CD14-positive monocyte (primary cell): ENCODE data around the gene TPM2. TPM values are rescaled to one million over a fixed set of nuclear protein-coding genes. Genes with fewer than 3 reads are reported as not detected.

Source experiments
- DNase-seq, 3 donors: peaks; one replicate each; pipeline ENCODE4 v3.0.0-alpha.2; 2011 to 2022
- H2AFZ ChIP-seq: 2 replicates; pipeline ENCODE4 v1.6.0; 2012; ENCODE audit warnings: mild to moderate bottlenecking, low read depth, low read length, inconsistent platforms; ENCODE audit not compliant: insufficient read depth, poor library complexity, severe bottlenecking
- H3K27ac ChIP-seq, 2 donors: 1 replicate in 1 of 2; 2 replicates in 1 of 2; pipeline ENCODE4 v1.5.1; 2012 to 2013; ENCODE audit warnings: low read length in 2 of 2, control low read depth in 1 of 2, inconsistent platforms in 1 of 2, low read depth in 1 of 2, mild to moderate bottlenecking in 1 of 2
- H3K27me3 ChIP-seq, 2 donors: one replicate each; pipeline versions ENCODE4 v1.6.0 to v1.6.1; 2011 to 2013; ENCODE audit warnings: low read length in 2 of 2; ENCODE audit not compliant: control insufficient read depth in 2 of 2, insufficient read depth in 2 of 2
- H3K36me3 ChIP-seq, 2 donors: replicated peaks in 1 of 2; 1 replicate in 1 of 2; 2 replicates in 1 of 2; pipeline versions ENCODE4 v1.5.1 to v1.6.1; 2012 to 2013; ENCODE audit warnings: low read length in 2 of 2, control low read depth in 1 of 2, inconsistent platforms in 1 of 2, mild to moderate bottlenecking in 1 of 2; ENCODE audit not compliant: insufficient read depth in 2 of 2, control insufficient read depth in 1 of 2
- H3K4me1 ChIP-seq, 2 donors: 1 replicate in 1 of 2; 2 replicates in 1 of 2; pipeline versions ENCODE4 v1.5.1 to v1.6.1; 2012 to 2013; ENCODE audit warnings: low read length in 2 of 2, control low read depth in 1 of 2, inconsistent platforms in 1 of 2, mild to moderate bottlenecking in 1 of 2, moderate library complexity in 1 of 2; ENCODE audit not compliant: insufficient read depth in 2 of 2, control insufficient read depth in 1 of 2
- H3K4me2 ChIP-seq: replicated peaks from 2 replicates; pipeline ENCODE3; 2012; ENCODE audit warnings: low read length, moderate library complexity, mild to moderate bottlenecking; ENCODE audit not compliant: poor library complexity, severe bottlenecking; ENCODE audit errors: extremely low read depth
- H3K4me3 ChIP-seq, 3 experiments: fragments of 200-600 bp in 1 of 3; sonication (generic) in 1 of 3; replicated peaks in 1 of 3; 1 replicate in 2 of 3; 2 replicates in 1 of 3; pipeline ENCODE4 v1.5.1; 2011 to 2013; ENCODE audit warnings: low read length in 3 of 3, mild to moderate bottlenecking in 3 of 3, control low read depth in 2 of 3, low read depth in 2 of 3, inconsistent platforms in 1 of 3, moderate library complexity in 1 of 3
- H3K79me2 ChIP-seq: 2 replicates; pipeline ENCODE4 v1.6.0; 2012; ENCODE audit warnings: mild to moderate bottlenecking, control low read depth, inconsistent platforms, low read length, moderate library complexity; ENCODE audit not compliant: insufficient read depth
- H3K9ac ChIP-seq: 2 replicates; pipeline ENCODE4 v1.6.0; 2017; ENCODE audit warnings: low read length, mild to moderate bottlenecking; ENCODE audit not compliant: insufficient read depth, poor library complexity, severe bottlenecking
- H3K9me3 ChIP-seq, 2 donors: replicated peaks in 1 of 2; 1 replicate in 1 of 2; 2 replicates in 1 of 2; pipeline versions ENCODE4 v1.5.1 to v1.6.1; 2012 to 2013; ENCODE audit warnings: low read length in 2 of 2, control low read depth in 1 of 2; ENCODE audit not compliant: control insufficient read depth in 1 of 2, insufficient read depth in 1 of 2
- H4K20me1 ChIP-seq: 2 replicates; pipeline ENCODE4 v1.6.0; 2012; ENCODE audit warnings: mild to moderate bottlenecking, low read length, control low read depth, moderate library complexity; ENCODE audit not compliant: insufficient read depth
- H3K27ac Mint-ChIP-seq, 7 donors: one replicate each; pipeline ENCODE4 v1.8.0; 2020; ENCODE audit warnings: mild to moderate bottlenecking in 7 of 7, mixed read lengths in 7 of 7, moderate library complexity in 6 of 7, inconsistent platforms in 2 of 7
- H3K27me3 Mint-ChIP-seq, 3 donors: one replicate each; pipeline ENCODE4 v1.8.0; 2021 to 2022; ENCODE audit warnings: low read depth in 3 of 3, mild to moderate bottlenecking in 3 of 3, mixed read lengths in 3 of 3, moderate library complexity in 3 of 3, inconsistent platforms in 1 of 3
- H3K36me3 Mint-ChIP-seq, 2 donors: one replicate each; pipeline ENCODE4 v1.8.0; 2020; ENCODE audit warnings: mixed read lengths in 2 of 2, inconsistent platforms in 1 of 2, mild to moderate bottlenecking in 1 of 2
- H3K4me1 Mint-ChIP-seq: one replicate; pipeline ENCODE4 v1.8.0; 2020; ENCODE audit warnings: mild to moderate bottlenecking, mixed read lengths
- H3K4me3 Mint-ChIP-seq, 2 donors: one replicate each; pipeline ENCODE4 v1.8.0; 2020; ENCODE audit warnings: mild to moderate bottlenecking in 2 of 2, mixed read lengths in 2 of 2, moderate library complexity in 1 of 2
- H3K9me3 Mint-ChIP-seq, 7 donors: one replicate each; pipeline ENCODE4 v1.8.0; 2020 to 2022; ENCODE audit warnings: mixed read lengths in 7 of 7, mild to moderate bottlenecking in 6 of 7, moderate library complexity in 6 of 7, inconsistent platforms in 2 of 7
- CTCF ChIP-seq: fragments of 200-600 bp; IDR thresholded peaks from one replicate; pipeline ENCODE4 v1.8.0; 2022; ENCODE audit warnings: antibody characterized with exemption, mild to moderate bottlenecking
- WGBS: methylation state at CpG from one replicate; pipeline ENCODE4 v1.1.5; 2013; ENCODE audit warnings: missing lambda C conversion rate; ENCODE audit not compliant: insufficient coverage; 5-methylcytosine and 5-hydroxymethylcytosine counted together
- intact Hi-C, 2 donors: fragments of 100-400 bp; cut with micrococcal nuclease; formaldehyde crosslinking; loops; one replicate each; pipeline versions ENCODE4 v1.15.0 to v1.15.1; 2023
- polyA plus RNA-seq, 3 donors: library from polyadenylated mRNA; depleted of rRNA in 1 of 3; unstranded in 2 of 3; stranded (reverse) in 1 of 3; fragments of 300-500 nt in 2 of 3; fragments of >200 nt in 1 of 3; fragmentation: Illumina TruSeq in 2 of 3; gene quantifications; 1 replicate in 2 of 3; 2 replicates in 1 of 3; pipeline ENCODE4 v1.2.3, GENCODE V29; 2012 to 2021

Gene TPM2
- polyA plus RNA-seq, 3 donors, result 7.7 TPM; not detected in 2

- H3K4me3 ChIP-seq, result peak overlapping the region; percentile 64 to 95 (median 72)
- Mint-ChIP-seq H3K36me3 (peaks cover 25 to 42% of the 10 kb centered on the region in 2 donors), H3K27me3 (peaks cover 0 to 6% (median 0%) of the 10 kb centered on the region in 3 donors), H3K9me3 (peaks cover 0 to 1% (median 0%) of the 10 kb centered on the region in 7 donors), H3K4me3 (peak overlapping the region in 1 of 2 donors; percentile 92), H3K4me1 (peaks cover 21% of the 10 kb centered on the region), H3K27ac (peak overlapping the region in 6 of 7 donors; percentile 94 to 99 (median 96))
- H4K20me1 ChIP-seq, result peaks cover 57% of the 10 kb centered on the region
- intact Hi-C loops, result loop anchor here (2.0 to 10.0 kb wide), 5 partner anchors 16 to 621 kb away; partner anchors contain the start of genes GBA2 (in 2 of the 2), RGP1 (in 2 of the 2), CCDC107 (in 1 of the 2) and FAM221B (in 1 of the 2)
- peak overlapping the region; percentile 95 for H3K4me2 ChIP-seq
- 0% methylated on average over 6 of the region's 14 CpGs for WGBS
- peak overlapping the region; percentile 89 to 95 for H3K27ac ChIP-seq
- DNase-seq, result peak in 2 of 3 donors; percentile 33 to 41
- H3K27me3 ChIP-seq, result no peaks in the 10 kb centered on the region
- no peaks in the 10 kb centered on the region for H3K9me3 ChIP-seq
- peaks cover 53% of the 10 kb centered on the region for H3K79me2 ChIP-seq
- peak overlapping the region; percentile 75 for H3K9ac ChIP-seq
- no peak for TF ChIP-seq CTCF
- peak overlapping the region; percentile 89 for H2AFZ ChIP-seq
- H3K36me3 ChIP-seq, result peaks cover 26 to 41% of the 10 kb centered on the region in 2 donors
- peaks cover 50 to 58% of the 10 kb centered on the region in 2 donors for H3K4me1 ChIP-seq
These were observed 43.2 kb upstream of the TPM2 start for GRCh38 chr9:35732800-35733541.

GRCh38 chr9:35732185-35732799 is 42.6 kb upstream of the TPM2 start, which contains the start of the genes CREB3 and TLN1:
Gene CREB3 (plus strand): TSS chr9:35732666. CDS start chr9:35732773, 107 bp downstream.
Gene TLN1 (minus strand): TSS chr9:35732195. CDS start chr9:35725694, 6,501 bp downstream.
- peaks cover 57% of the 10 kb centered on the region for H4K20me1 ChIP-seq
- Mint-ChIP-seq H3K9me3 (peaks cover 0 to under 1% (median 0%) of the 10 kb centered on the region in 7 donors), H3K4me1 (peaks cover 21% of the 10 kb centered on the region), H3K27me3 (peaks cover 0 to 6% (median 0%) of the 10 kb centered on the region in 3 donors), H3K27ac (peak within 1 kb of the TSS in 6 of 7 donors; percentile 94 to 99 (median 96)), H3K4me3 (peak within 1 kb of the TSS in 1 of 2 donors; percentile 92), H3K36me3 (peaks cover 18 to 35% of the 10 kb centered on the region in 2 donors)
- DNase-seq, result peak; percentile 98 to 99 (median 98)
- peak within 1 kb of the TSS; percentile 95 for H3K4me2 ChIP-seq
- H3K27me3 ChIP-seq, result no peaks in the 10 kb centered on the region
- H3K9me3 ChIP-seq, result no peaks in the 10 kb centered on the region
- H2AFZ ChIP-seq, result peak within 1 kb of the TSS; percentile 89
- peaks cover 19 to 41% of the 10 kb centered on the region in 2 donors for H3K36me3 ChIP-seq
- peak within 1 kb of the TSS; percentile 89 to 95 for H3K27ac ChIP-seq
- peaks cover 57 to 65% of the 10 kb centered on the region in 2 donors for H3K4me1 ChIP-seq
- intact Hi-C loops, result loop anchor here (2.0 to 10.0 kb wide), 5 partner anchors 17 to 620 kb away; partner anchors contain the start of genes GBA2 (in 2 of the 2), RGP1 (in 2 of the 2), CCDC107 (in 1 of the 2) and FAM221B (in 1 of the 2)
- no peak for TF ChIP-seq CTCF
- WGBS, result under 1% methylated on average over 45 of the region's 49 CpGs
- H3K4me3 ChIP-seq, result peak within 1 kb of the TSS; percentile 84 to 95 (median 85)
- peaks cover 60% of the 10 kb centered on the region for H3K79me2 ChIP-seq
- H3K9ac ChIP-seq, result peak within 1 kb of the TSS; percentile 80
